GM10248 (cell line): ENCODE results near the gene RAP2C.

Source experiments
- CTCF ChIA-PET: fragments of 300-600 bp; sonication (Branson Sonifier 250); formaldehyde crosslinking; extraction: SDS; loops from one replicate; lab custom pipeline; 2021; ENCODE audit warnings: antibody characterized with exemption; lab: Yijun Ruan, JAX
- POLR2A ChIA-PET: fragments of 350-650 bp; sonication (Branson Sonifier 250); formaldehyde crosslinking; extraction: SDS; loops from one replicate; lab custom pipeline; 2020; ENCODE audit warnings: antibody characterized with exemption; lab: Yijun Ruan, JAX
- DNase-seq: peaks from one replicate; pipeline ENCODE4 v3.0.0; 2012; ENCODE audit errors: extremely low spot score
- CTCF ChIP-seq: IDR thresholded peaks from 2 replicates; pipeline ENCODE4 v1.5.1; 2012; ENCODE audit warnings: mild to moderate bottlenecking, low read depth; ENCODE audit errors: extremely low read depth, missing control alignments, control extremely low read depth

Gene RAP2C

GRCh38 chrX:132236121-132236520, 16.9 kb upstream of the RAP2C start:
- CTCF ChIA-PET = no interaction called here
- DNase-seq = no peak
- TF ChIP-seq CTCF = no peak
- POLR2A ChIA-PET = no interaction called here

GRCh38 chrX:132235488-132235887, 16.2 kb upstream of the RAP2C start:
- DNase-seq = no peak
- ChIA-PET POLR2A (no interaction called here), CTCF (no interaction called here)
- TF ChIP-seq CTCF = no peak

GRCh38 chrX:132231587-132231986, 12.3 kb upstream of the RAP2C start:
- TF ChIP-seq CTCF = no peak
- CTCF ChIA-PET = interaction anchor here (2.1 kb wide), 1 partner anchor 399 kb away, joined by 9 read pairs; no protein-coding TSS in a partner anchor
- DNase-seq = no peak
- POLR2A ChIA-PET = no interaction called here

- no peak for DNase-seq
- ChIA-PET CTCF (interaction anchor here (1.4 to 2.1 kb wide), 4 partner anchors 39 to 404 kb away, joined by 3 to 21 read pairs (median 6); no protein-coding TSS in a partner anchor), POLR2A (no interaction called here)
- no peak for TF ChIP-seq CTCF
Observed at GRCh38 chrX:132227383-132228112, 8.3 kb upstream of the RAP2C start.

GRCh38 chrX:132226169-132226568, 6.9 kb upstream of the RAP2C start:
- ChIA-PET POLR2A (no interaction called here), CTCF (interaction anchor here (0.7 to 2.1 kb wide), 6 partner anchors 40 to 405 kb away, joined by 3 to 21 read pairs (median 4); no protein-coding TSS in a partner anchor)
- no peak for DNase-seq
- peak; percentile 36 for TF ChIP-seq CTCF

GRCh38 chrX:132218100-132218812, 991 bp downstream of the RAP2C start:
- no peak for TF ChIP-seq CTCF
- CTCF ChIA-PET = interaction anchor here (1.5 to 4.1 kb wide), 9 partner anchors 19 to 414 kb away, joined by 4 to 25 read pairs (median 14); no protein-coding TSS in a partner anchor
- DNase-seq = peak; percentile 81
- POLR2A ChIA-PET = interaction anchor here (0.6 kb wide), 1 partner anchor 1977 kb away, joined by 4 read pairs; no protein-coding TSS in a partner anchor
